ENCODE measurements around the gene MOB3C. TPM values are rescaled to one million over a fixed set of nuclear protein-coding genes. Genes with fewer than 3 reads are reported as not detected.
A peak's percentile ranks its signal among the peaks of the same experiment; 100 is the strongest.

MOB3C gene
- total and polyA plus RNA-seq, 8 donors = 11.2 to 21.3 (median 14.8) TPM

DNA sequence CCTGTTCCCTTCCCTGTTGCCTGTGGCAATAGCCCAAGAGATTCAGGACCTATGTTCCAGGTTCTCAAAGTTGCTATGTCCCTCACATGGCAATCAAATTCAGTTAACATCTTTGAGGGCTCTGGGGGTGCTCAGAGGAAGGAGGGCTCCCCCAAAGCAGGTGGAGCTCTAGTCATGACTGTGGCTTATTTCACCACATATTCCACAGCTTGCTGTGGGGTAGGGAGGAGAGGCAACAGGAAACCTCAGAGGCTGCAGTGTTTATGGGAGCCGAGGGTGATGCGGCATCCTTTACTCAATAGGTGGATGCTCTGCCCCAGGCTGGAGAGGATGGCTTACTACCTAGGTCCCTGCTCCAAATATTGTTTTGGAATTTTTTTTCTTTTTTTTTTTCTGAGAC is 11.4 kb downstream of the MOB3C start:
- no peak for FAIRE-seq
- no peaks in the 10 kb centered on the region for H3K27me3 ChIP-seq

DNA sequence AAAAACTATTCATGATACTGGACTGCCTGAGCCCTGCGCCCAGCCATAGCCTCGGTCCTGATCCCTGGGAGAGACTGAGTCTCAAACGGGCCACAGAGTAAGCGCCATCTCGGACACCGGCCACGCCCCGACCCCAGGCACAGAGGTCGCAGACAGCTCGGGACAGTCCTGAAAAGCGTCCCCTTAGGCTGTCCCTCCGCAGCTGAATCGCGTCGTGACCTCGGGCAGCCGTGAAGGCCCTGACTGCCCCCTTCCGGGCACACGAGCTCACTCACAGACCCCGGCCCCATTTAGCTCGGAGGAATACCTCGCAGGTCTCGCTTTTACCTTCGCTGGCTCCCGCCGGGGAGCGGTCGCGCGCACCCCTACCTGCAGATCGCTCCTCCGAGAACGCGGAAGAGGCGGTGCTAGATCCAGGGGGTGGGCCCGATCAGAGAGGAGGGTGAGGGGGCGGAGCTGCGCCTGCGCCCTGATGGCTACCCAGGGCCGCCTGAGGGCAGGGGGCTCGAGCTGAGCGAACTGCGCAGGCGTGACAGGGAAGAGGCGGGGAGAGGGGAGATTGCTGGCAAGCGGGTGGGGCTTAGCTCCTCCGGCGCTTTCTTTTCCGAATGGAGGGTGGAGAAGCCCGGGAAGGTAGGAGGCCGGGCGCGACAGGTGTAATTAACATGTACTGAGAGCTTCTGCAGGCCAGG is 12.6 kb downstream of the MOB3C start, which contains the start of gene MKNK1:
MKNK1 (minus strand) TSS at position 411 of the 692 bp plus-strand sequence. CDS start 20,941 bp downstream, outside the sequence.
- H3K27ac ChIP-seq = peak within 1 kb of the TSS; percentile 56 to 86 (median 82)
- ATAC-seq (peak; percentile 84 to 93 (median 86)), DNase-seq (peak; percentile 98 to 100 (median 99)), FAIRE-seq (peak; percentile 45)
- peak within 1 kb of the TSS; percentile 61 to 87 (median 76) for H3K4me3 ChIP-seq
- no peaks in the 10 kb centered on the region for H3K9me3 ChIP-seq
- no peaks in the 10 kb centered on the region for H3K27me3 ChIP-seq
- TF ChIP-seq, protein P1, sequence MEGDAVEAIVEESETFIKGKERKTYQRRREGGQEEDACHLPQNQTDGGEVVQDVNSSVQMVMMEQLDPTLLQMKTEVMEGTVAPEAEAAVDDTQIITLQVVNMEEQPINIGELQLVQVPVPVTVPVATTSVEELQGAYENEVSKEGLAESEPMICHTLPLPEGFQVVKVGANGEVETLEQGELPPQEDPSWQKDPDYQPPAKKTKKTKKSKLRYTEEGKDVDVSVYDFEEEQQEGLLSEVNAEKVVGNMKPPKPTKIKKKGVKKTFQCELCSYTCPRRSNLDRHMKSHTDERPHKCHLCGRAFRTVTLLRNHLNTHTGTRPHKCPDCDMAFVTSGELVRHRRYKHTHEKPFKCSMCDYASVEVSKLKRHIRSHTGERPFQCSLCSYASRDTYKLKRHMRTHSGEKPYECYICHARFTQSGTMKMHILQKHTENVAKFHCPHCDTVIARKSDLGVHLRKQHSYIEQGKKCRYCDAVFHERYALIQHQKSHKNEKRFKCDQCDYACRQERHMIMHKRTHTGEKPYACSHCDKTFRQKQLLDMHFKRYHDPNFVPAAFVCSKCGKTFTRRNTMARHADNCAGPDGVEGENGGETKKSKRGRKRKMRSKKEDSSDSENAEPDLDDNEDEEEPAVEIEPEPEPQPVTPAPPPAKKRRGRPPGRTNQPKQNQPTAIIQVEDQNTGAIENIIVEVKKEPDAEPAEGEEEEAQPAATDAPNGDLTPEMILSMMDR (IDR thresholded peaks at IDR 0.05) = no peak
- H3K4me1 ChIP-seq = peaks cover 21 to 64% (median 37%) of the 10 kb centered on the region in 3 donors
- WGBS, 2 donors = 0% methylated on average over 53 of the region's 53 CpGs
- peaks cover 0 to 7% (median 3%) of the 10 kb centered on the region in 3 donors for H3K36me3 ChIP-seq
- intact Hi-C loops (cut with DNase I) = no loop called here

More for the DNA sequence above, 11.4 kb downstream of the MOB3C start:
- no peaks in the 10 kb centered on the region for H3K9me3 ChIP-seq
- H3K4me3 ChIP-seq = no peak overlapping the region
- H3K4me1 ChIP-seq = peaks cover 21 to 55% (median 33%) of the 10 kb centered on the region in 3 donors
- H3K36me3 ChIP-seq = peaks cover 0 to 16% (median 14%) of the 10 kb centered on the region in 3 donors
- intact Hi-C loops (cut with DNase I) = no loop called here
- ATAC-seq (no peak), DNase-seq (no peak)
- WGBS, 2 donors = 80 to 91% methylated on average over 2 of the region's 2 CpGs
- TF ChIP-seq, protein P1 (IDR thresholded peaks at IDR 0.05) = no peak
- H3K27ac ChIP-seq = peak overlapping the region in 2 of 4 donors; percentile 85 to 86

DNA sequence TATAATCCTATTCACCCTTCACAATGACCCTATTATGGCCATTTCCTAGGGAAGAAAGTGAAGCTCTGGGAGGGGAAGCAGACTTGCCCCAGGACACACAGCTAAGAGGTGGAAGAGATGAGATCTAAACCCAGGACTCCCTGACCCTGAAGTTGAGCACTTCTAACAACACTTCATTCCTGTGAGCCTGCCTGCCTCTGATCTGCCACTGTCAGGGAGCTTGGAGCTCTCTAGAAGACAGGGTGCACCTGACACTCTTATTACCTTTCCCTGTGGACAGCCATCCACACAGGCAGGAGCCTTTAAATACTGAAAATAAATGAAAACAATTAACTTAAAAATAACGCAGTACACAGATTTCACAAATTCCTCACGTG is 13.1 kb downstream of the MOB3C start:
- DNase-seq = no peak
- no peak for FAIRE-seq
- peak overlapping the region; percentile 61 to 87 (median 76) for H3K4me3 ChIP-seq
- intact Hi-C loops (cut with DNase I) = no loop called here
- ATAC-seq = peak in 2 of 4 donors; percentile 6 to 11
- no peaks in the 10 kb centered on the region for H3K27me3 ChIP-seq
- 0% methylated on average over 2 of the region's 2 CpGs for WGBS, 2 donors
- H3K4me1 ChIP-seq = peaks cover 18 to 69% (median 42%) of the 10 kb centered on the region in 3 donors
- TF ChIP-seq, protein P1 (IDR thresholded peaks at IDR 0.05) = no peak
- no peaks in the 10 kb centered on the region for H3K9me3 ChIP-seq
- H3K27ac ChIP-seq = peak overlapping the region; percentile 56 to 86 (median 82)
- H3K36me3 ChIP-seq = peaks cover 0 to 1% (median 0%) of the 10 kb centered on the region in 3 donors

DNA sequence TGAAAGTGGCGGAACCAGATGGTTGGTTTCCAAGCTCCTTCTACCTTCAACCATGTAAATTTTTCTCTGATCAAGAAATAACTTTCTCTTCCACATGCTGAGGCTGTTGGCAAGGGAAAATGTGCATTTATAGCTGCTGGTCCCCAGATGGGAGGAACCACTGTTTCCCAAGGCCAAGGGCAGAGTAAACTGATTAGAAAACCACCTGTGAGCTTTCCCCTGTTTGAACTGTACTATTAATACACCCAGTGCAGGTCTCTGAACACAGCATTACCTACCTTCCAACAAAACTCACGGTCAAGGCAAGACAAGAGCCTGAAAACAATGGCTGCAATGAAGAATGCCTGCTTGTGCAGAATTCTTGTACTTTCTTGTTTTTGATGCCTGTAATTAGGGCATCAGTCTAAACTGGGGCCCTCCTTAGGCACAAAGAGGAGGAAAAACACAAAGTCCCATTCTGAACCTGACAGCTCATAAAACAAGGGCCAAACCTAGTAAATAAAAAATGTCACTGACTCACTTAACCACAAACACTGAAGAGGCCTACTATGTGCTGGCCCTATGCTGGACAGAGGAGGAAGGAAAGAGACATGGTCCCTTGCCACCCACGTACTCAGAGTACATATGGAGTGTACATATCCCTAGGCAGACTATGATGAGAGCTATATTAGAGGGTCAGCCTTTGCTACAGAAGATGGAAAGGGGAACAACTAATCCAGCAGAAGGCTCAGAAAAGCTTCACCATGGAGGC is 15.2 kb downstream of the MOB3C start:
- H3K4me1 ChIP-seq = peaks cover 23 to 61% (median 38%) of the 10 kb centered on the region in 3 donors
- TF ChIP-seq, protein P1 (IDR thresholded peaks at IDR 0.05) = no peak
- 31 to 50% methylated on average over 3 of the region's 3 CpGs for WGBS, 2 donors
- peak; percentile 61 to 71 (median 65) for ATAC-seq
- peak overlapping the region in 2 of 4 donors; percentile 70 to 82 for H3K4me3 ChIP-seq
- no peaks in the 10 kb centered on the region for H3K36me3 ChIP-seq
- H3K9me3 ChIP-seq = no peaks in the 10 kb centered on the region
- FAIRE-seq = no peak
- H3K27ac ChIP-seq = peak overlapping the region; percentile 9 to 86 (median 54)
- DNase-seq = peak in 4 of 6 donors; percentile 62 to 88 (median 84)
- no peaks in the 10 kb centered on the region for H3K27me3 ChIP-seq
- intact Hi-C loops (cut with DNase I) = no loop called here
